Keratinocyte (primary cell): ENCODE measurements around the gene ACBD4. TPM values are rescaled to one million over a fixed set of nuclear protein-coding genes. Genes with fewer than 3 reads are reported as not detected.

Experiments used
- DNase-seq: peaks from one replicate; pipeline ENCODE4 v3.0.0-alpha.2; 2011; ENCODE audit warnings: low read depth, missing footprints, low spot score
- FAIRE-seq: peaks from 2 replicates; lab custom pipeline; 2011; peaks lifted over from hg19 to GRCh38; lab: Jason Lieb, UNC
- H2AFZ ChIP-seq: 2 replicates; pipeline ENCODE4 v1.6.0; 2012; ENCODE audit warnings: low read length, control low read depth, inconsistent platforms; ENCODE audit not compliant: control insufficient read depth
- H3K27ac ChIP-seq: 2 replicates; pipeline ENCODE4 v1.5.1; 2011; ENCODE audit warnings: low read length; ENCODE audit not compliant: control insufficient read depth, insufficient read depth
- H3K27me3 ChIP-seq: 3 replicates; pipeline ENCODE4 v1.6.0; 2011; ENCODE audit warnings: low read length; ENCODE audit not compliant: control insufficient read depth, insufficient read depth; ENCODE audit errors: extremely low read depth
- H3K36me3 ChIP-seq, 2 experiments: 2 replicates in 1 of 2; 3 replicates in 1 of 2; pipeline ENCODE4 v1.5.1; 2011; ENCODE audit warnings: low read length in 2 of 2, mild to moderate bottlenecking in 1 of 2; ENCODE audit not compliant: control insufficient read depth in 2 of 2, insufficient read depth in 2 of 2; ENCODE audit errors: extremely low read depth in 1 of 2
- H3K4me1 ChIP-seq: 3 replicates; pipeline ENCODE4 v1.5.1; 2011; ENCODE audit warnings: low read length; ENCODE audit not compliant: control insufficient read depth, insufficient read depth; ENCODE audit errors: extremely low read depth
- H3K4me2 ChIP-seq: 3 replicates; pipeline ENCODE4 v1.6.0; 2011; ENCODE audit warnings: low read depth, low read length; ENCODE audit not compliant: control insufficient read depth, insufficient read depth; ENCODE audit errors: extremely low read depth
- H3K4me3 ChIP-seq, 3 experiments: fragments of 200-600 bp in 1 of 3; sonication (generic) in 1 of 3; 2 replicates in 2 of 3; 3 replicates in 1 of 3; pipeline ENCODE4 v1.5.1; 2011 to 2016; ENCODE audit warnings: low read length in 3 of 3, mild to moderate bottlenecking in 3 of 3, control low read depth in 2 of 3, inconsistent platforms in 1 of 3, low read depth in 1 of 3, mixed read lengths in 1 of 3, mixed run types in 1 of 3, moderate library complexity in 1 of 3; ENCODE audit not compliant: control insufficient read depth in 2 of 3, insufficient read depth in 2 of 3; ENCODE audit errors: extremely low read depth in 1 of 3
- H3K79me2 ChIP-seq: 2 replicates; pipeline ENCODE4 v1.6.0; 2012; ENCODE audit warnings: low read length; ENCODE audit not compliant: control insufficient read depth, insufficient read depth
- H3K9ac ChIP-seq: 3 replicates; pipeline ENCODE4 v1.6.0; 2011; ENCODE audit warnings: low read length; ENCODE audit not compliant: control insufficient read depth, insufficient read depth; ENCODE audit errors: extremely low read depth
- H3K9me1 ChIP-seq: 3 replicates; pipeline ENCODE4 v1.6.0; 2011; ENCODE audit warnings: low read length; ENCODE audit not compliant: control insufficient read depth, insufficient read depth; ENCODE audit errors: extremely low read depth
- H3K9me3 ChIP-seq: 2 replicates; pipeline ENCODE4 v1.5.1; 2012; ENCODE audit warnings: low read depth, low read length; ENCODE audit not compliant: control insufficient read depth
- H4K20me1 ChIP-seq: 3 replicates; pipeline ENCODE4 v1.6.0; 2011; ENCODE audit warnings: low read length; ENCODE audit not compliant: control insufficient read depth, insufficient read depth; ENCODE audit errors: extremely low read depth
- EZH2 ChIP-seq: IDR thresholded peaks from one replicate; pipeline ENCODE4 v1.6.1; 2012; ENCODE audit warnings: inconsistent platforms, mild to moderate bottlenecking, low read length, moderate library complexity
- dilution Hi-C: fragments of 300-500 bp; cut with MboI; formaldehyde crosslinking; loops from one replicate; pipeline ENCODE4 v1.7.0; 2020; ENCODE audit warnings: low sequenced_read_pairs; ENCODE audit not compliant: extremely low pct_ligation_motif_present
- polyA plus RNA-seq, 5 experiments: library from polyadenylated mRNA; depleted of rRNA in 3 of 5; stranded (reverse) in 3 of 5; stranded (forward) in 1 of 5; unstranded in 1 of 5; fragments of >200 nt; gene quantifications; 1 replicate in 1 of 5; 2 replicates in 3 of 5; 3 replicates in 1 of 5; pipeline versions ENCODE4 v1.2.1 to v1.2.3, GENCODE V29; 2011 to 2012; ENCODE audit warnings: missing spikeins in 2 of 5, low read depth in 1 of 5, low replicate concordance in 1 of 5
- TF ChIP-seq, protein P1 (sequence below), 3 experiments: IDR thresholded peaks in 1 of 3; conservative IDR thresholded peaks in 1 of 3; optimal IDR thresholded peaks in 1 of 3; 2 replicates in 2 of 3; 3 replicates in 1 of 3; pipeline versions ENCODE3 to v1.5.1; 2011; ENCODE audit warnings: low read length in 3 of 3, mild to moderate bottlenecking in 3 of 3, moderate library complexity in 2 of 3, control low read depth in 1 of 3, inconsistent platforms in 1 of 3; ENCODE audit not compliant: insufficient read depth in 2 of 3; ENCODE audit errors: extremely low read depth in 1 of 3

Gene ACBD4
- polyA plus RNA-seq, 1 donor (not counting 4 experiments of a cell fraction or from before 2014, with no cell fraction given): 2.6 TPM

DNA sequence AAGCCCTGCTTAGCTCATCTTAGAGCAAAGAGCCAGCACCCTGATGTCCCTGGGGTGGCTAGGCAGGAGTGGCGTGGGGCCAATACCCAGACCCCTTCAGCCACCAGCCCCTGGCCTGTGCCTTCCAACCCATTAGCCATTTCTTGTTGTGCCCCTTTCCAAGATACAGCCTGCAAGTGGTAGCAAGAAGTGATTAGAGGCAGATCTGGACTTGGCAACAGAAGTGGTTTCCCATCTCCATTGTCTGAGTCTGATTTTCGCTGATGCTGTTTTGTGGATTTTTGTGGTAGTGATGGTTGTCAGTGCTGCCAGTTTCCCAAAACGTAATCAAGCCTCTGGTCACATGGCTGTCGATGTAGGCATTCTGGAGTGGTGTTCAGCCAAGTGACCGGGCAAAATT lies 28.9 kb upstream of the ACBD4 start:
- Histone ChIP-seq H3K36me3 (peaks cover 52 to 57% of the 10 kb centered on the region in 2 experiments), H3K79me2 (no peaks in the 10 kb centered on the region), H3K9ac (no peak overlapping the region), H3K4me1 (peaks cover 22% of the 10 kb centered on the region), H3K9me3 (no peaks in the 10 kb centered on the region), H2AFZ (no peak overlapping the region), H3K27ac (no peak overlapping the region), H3K4me3 (no peak overlapping the region), H3K4me2 (no peak overlapping the region), H3K27me3 (no peaks in the 10 kb centered on the region), H4K20me1 (peaks cover 9% of the 10 kb centered on the region), H3K9me1 (no peaks in the 10 kb centered on the region)
- FAIRE-seq (no peak), DNase-seq (no peak)
- dilution Hi-C loops: no loop called here
- no peak for TF ChIP-seq EZH2
- TF ChIP-seq, protein P1, sequence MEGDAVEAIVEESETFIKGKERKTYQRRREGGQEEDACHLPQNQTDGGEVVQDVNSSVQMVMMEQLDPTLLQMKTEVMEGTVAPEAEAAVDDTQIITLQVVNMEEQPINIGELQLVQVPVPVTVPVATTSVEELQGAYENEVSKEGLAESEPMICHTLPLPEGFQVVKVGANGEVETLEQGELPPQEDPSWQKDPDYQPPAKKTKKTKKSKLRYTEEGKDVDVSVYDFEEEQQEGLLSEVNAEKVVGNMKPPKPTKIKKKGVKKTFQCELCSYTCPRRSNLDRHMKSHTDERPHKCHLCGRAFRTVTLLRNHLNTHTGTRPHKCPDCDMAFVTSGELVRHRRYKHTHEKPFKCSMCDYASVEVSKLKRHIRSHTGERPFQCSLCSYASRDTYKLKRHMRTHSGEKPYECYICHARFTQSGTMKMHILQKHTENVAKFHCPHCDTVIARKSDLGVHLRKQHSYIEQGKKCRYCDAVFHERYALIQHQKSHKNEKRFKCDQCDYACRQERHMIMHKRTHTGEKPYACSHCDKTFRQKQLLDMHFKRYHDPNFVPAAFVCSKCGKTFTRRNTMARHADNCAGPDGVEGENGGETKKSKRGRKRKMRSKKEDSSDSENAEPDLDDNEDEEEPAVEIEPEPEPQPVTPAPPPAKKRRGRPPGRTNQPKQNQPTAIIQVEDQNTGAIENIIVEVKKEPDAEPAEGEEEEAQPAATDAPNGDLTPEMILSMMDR (optimal IDR thresholded peaks at IDR 0.05 in 1 of 3, IDR thresholded peaks at IDR 0.05 in 1 of 3, conservative IDR thresholded peaks at IDR 0.05 in 1 of 3; ENCODE audit: extremely low read depth in 1 of 3, insufficient read depth in 2 of 3, low read length in 3 of 3): no peak

DNA sequence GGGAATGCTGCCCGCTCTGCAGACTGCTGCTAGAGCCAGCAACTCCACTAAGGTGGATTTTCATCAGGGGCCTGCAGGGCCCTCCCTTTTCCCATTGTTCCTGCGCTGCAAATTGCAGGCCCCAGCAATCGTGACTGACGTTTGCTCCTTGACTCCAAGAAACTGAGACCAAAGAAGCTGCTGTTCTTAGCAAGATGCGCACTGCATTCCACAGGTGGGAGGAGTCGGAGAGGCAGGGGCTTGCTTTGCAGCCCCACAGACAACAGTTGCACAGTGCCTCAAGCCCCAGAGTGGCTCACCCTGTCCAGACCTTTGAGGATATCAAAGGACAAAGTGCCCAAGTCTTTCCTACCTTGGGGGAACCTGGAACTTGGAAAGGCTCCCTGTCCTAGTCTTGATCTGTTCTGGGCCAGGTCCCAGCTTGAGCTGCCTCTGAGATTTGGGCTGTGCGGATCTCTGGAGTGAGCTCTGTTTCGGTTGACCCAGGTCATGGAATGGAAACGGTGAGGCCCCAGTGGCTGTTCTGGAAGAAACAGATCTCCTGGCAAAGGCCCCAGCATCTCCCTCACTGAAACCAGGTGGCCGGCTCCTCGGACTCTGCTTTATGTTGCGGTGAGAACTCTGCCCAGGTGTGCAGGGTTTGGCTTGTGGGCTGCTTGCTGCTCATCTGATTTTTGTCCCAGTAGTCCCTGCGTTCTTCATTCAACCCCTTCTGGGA lies 28.0 kb upstream of the ACBD4 start:
- no peak for TF ChIP-seq EZH2
- TF ChIP-seq, protein P1 (optimal IDR thresholded peaks at IDR 0.05 in 1 of 3, IDR thresholded peaks at IDR 0.05 in 1 of 3, conservative IDR thresholded peaks at IDR 0.05 in 1 of 3; ENCODE audit: extremely low read depth in 1 of 3, insufficient read depth in 2 of 3, low read length in 3 of 3): no peak
- Histone ChIP-seq H3K9ac (no peak overlapping the region), H3K79me2 (no peaks in the 10 kb centered on the region), H3K27ac (no peak overlapping the region), H3K27me3 (no peaks in the 10 kb centered on the region), H4K20me1 (peaks cover 9% of the 10 kb centered on the region), H3K9me3 (no peaks in the 10 kb centered on the region), H3K4me2 (no peak overlapping the region), H3K4me1 (peaks cover 14% of the 10 kb centered on the region), H3K9me1 (no peaks in the 10 kb centered on the region), H2AFZ (no peak overlapping the region), H3K4me3 (no peak overlapping the region), H3K36me3 (peaks cover 50 to 57% of the 10 kb centered on the region in 2 experiments)
- FAIRE-seq (no peak), DNase-seq (no peak)
- dilution Hi-C loops: no loop called here
